DND-41 (cell line): ENCODE data around the gene COG3.

Source experiments
- EZH2 ChIP-seq: IDR thresholded peaks from 3 replicates; pipeline ENCODE4 v1.6.1; 2012; ENCODE audit warnings: borderline replicate concordance, low read depth, mild to moderate bottlenecking, moderate library complexity, low read length, inconsistent platforms; ENCODE audit not compliant: severe bottlenecking
- TF ChIP-seq, protein P1 (sequence below): IDR thresholded peaks from 2 replicates; pipeline ENCODE4 v1.5.1; 2012; ENCODE audit warnings: borderline replicate concordance, low read length, moderate library complexity, mild to moderate bottlenecking; ENCODE audit not compliant: poor library complexity, severe bottlenecking; ENCODE audit errors: extremely low read depth

DNA sequence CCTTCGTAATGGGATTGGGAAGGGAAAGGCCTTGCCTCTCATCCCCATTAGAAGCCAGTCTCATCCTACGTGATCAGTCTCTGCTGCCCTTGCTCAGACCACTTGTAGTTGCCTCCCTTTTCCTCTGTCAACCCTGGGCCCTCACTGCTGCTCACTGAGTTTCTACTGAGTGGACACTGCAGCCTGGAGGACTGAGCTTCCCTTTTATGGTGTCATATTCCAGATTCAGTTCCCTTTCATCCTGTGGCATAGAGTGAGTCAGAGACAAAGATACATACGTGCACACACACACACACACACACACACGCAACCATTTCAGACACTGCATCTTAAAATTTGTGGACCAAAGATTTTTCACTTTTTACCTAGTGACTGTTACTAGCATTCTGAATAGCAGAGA lies 56.6 kb downstream of the COG3 start:
- TF ChIP-seq, protein P1, sequence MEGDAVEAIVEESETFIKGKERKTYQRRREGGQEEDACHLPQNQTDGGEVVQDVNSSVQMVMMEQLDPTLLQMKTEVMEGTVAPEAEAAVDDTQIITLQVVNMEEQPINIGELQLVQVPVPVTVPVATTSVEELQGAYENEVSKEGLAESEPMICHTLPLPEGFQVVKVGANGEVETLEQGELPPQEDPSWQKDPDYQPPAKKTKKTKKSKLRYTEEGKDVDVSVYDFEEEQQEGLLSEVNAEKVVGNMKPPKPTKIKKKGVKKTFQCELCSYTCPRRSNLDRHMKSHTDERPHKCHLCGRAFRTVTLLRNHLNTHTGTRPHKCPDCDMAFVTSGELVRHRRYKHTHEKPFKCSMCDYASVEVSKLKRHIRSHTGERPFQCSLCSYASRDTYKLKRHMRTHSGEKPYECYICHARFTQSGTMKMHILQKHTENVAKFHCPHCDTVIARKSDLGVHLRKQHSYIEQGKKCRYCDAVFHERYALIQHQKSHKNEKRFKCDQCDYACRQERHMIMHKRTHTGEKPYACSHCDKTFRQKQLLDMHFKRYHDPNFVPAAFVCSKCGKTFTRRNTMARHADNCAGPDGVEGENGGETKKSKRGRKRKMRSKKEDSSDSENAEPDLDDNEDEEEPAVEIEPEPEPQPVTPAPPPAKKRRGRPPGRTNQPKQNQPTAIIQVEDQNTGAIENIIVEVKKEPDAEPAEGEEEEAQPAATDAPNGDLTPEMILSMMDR: no peak
- no peak for TF ChIP-seq EZH2
